Skin of body (tissue), 2 donors: ENCODE results near the gene TALDO1. TPM values are rescaled to one million over a fixed set of nuclear protein-coding genes. Genes with fewer than 3 reads are reported as not detected.
A peak's percentile ranks its signal among the peaks of the same experiment; 100 is the strongest.

Experiments used
- DNase-seq: peaks from one replicate; lab custom pipeline; 2025; lab: John Stamatoyannopoulos, UW
- total RNA-seq: library from RNA; depleted of rRNA; stranded (reverse); fragments of >200 nt; gene quantifications from one replicate; pipeline ENCODE4 v1.2.3, GENCODE V29; 2014

TALDO1 gene
- total RNA-seq, 1 donor from 2014 or later: 134 TPM

- no peak for DNase-seq
Measured at GRCh38 chr11:787084-787675, 39.9 kb downstream of the TALDO1 start.

DNA sequence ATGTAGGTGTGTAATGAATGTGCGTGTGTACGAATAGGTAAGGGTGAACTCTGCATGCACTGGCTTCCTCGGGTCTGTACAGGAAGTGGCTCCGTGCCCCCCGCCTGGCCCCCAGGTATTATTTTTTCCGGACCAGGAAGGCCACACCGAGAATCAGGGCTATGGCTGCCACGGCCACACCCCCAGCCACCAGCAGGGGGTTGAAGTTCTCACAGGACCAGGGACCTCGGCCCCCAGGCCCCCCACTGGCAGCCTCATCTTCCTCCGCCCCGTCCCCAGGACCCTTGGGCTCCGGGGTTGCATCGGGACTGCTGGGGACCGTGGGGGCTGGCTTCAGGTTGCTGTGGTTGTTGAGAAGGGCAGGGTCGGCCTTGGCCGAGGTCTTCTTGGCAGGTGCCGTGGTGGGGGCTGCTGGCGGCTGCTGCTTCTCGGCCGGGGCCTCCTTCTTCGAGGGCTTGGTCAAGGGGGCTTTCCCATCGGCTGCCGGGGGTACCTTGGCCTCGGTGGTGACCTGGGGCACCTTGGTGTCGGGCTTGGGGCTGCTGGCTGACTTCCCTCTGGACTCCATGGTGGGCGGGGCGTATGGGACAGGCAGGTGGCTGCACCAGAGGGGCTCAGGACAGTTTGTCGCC lies 40.9 kb downstream of the TALDO1 start:
- no peak for DNase-seq

DNA sequence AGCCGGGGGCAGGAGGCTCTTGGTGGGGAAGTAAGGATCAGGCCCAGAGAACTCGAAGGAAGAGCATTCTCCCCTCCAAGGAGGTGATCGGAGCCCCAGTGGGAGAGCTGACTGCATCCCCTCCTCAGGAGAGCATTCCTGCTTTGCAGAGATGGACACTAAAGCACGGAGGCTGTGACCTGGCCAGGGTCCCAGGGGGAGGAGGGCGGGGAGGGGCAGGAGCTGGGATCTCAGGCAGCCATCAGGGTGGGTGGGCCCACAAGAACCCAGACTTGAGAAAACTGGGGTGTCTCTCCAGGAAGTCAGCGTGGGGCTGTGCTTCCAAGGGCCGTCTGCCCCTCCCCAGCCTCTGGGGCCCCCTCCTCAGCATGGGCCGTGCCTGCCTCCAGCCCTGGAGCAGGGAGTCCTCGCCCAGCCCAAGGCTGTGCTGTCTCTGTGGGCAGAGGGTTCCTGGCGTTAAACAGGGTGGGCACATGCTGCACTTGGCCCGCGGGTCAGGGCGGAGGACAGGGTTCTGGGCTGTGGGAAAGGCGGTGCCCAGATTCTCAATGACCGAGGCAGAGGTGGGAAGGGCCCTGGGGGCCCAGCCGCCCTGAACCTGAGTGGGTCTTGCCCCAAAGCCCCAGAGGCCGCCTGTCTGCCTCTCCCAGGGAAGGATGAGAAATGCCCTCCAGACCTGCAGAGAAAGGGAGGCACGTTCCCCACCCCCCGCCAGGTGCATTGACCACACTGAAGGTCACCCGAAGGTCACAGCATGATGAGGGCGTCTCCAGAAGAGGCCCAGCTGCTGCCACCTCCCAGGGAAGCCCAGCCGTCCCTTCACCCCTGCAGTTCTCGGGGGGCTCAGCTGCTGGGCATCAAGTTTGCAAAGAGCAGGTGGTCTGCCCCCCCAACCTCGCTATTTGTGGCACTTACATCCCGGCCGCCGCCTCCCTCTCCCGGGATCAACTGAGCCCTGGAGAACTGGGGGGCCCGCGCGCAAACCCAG lies 42.0 kb downstream of the TALDO1 start:
- DNase-seq: no peak

- DNase-seq: no peak
Measured at GRCh38 chr11:789943-790342, 42.7 kb downstream of the TALDO1 start, which contains the start of gene CEND1. TSS of gene CEND1 (minus strand) at chr11:790090. CDS start at chr11:788576, 1,514 bp downstream.

GRCh38 chr11:790721-791564 lies 43.7 kb downstream of the TALDO1 start:
- DNase-seq: no peak

GRCh38 chr11:791658-792534 lies 44.6 kb downstream of the TALDO1 start:
- no peak for DNase-seq

- no peak for DNase-seq
Measured at GRCh38 chr11:792535-792821, 45.2 kb downstream of the TALDO1 start.

GRCh38 chr11:792873-793272 lies 45.6 kb downstream of the TALDO1 start:
- no peak for DNase-seq

- DNase-seq: no peak
Measured at GRCh38 chr11:793556-793955, 46.3 kb downstream of the TALDO1 start.

- no peak for DNase-seq
Measured at GRCh38 chr11:794013-794765, 46.9 kb downstream of the TALDO1 start.

DNA sequence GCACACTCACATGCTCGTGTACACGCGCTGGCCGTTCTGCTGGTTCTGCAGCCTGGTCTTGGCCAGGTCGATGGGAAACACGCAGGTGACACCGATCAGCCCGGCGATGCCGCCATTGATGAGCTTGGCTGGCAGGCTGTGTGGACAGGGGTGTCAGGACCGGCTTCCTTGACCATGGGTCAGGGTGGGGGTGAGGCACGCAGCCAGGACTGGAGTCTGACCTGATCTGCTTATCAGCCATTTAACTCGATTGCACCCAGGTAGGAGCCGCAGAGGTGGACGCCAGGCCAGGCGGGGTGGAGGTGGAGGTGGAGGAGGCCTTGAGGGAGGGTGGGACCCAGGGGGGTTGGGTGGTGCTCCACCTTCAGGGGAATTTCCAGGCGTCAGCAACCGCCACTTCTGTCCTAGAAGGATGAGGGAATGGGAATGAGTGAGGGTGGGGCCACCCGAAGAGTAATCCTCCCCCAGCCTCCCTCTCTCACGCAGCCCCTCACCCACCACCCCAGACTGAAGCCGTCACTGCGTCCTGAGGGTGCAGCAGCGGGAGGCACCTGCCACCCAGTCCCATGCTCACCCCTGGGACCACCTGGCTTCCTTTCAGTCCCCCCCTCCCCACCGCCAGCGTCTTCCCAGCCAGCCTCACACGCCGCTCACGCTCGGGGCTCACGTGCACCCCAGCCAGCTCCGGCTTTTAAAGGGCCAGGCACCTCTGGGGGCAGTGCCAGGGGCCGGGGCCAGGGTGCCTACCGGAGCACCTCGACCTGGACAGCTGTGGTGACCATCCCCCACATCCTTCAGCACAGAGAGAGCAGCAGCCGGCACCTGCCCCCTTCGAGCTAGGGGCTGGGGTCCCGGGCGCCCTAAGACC lies 47.7 kb downstream of the TALDO1 start:
- DNase-seq: no peak

- peak; percentile 70 for DNase-seq
Measured at GRCh38 chr11:795634-796564, 48.6 kb downstream of the TALDO1 start.

DNA sequence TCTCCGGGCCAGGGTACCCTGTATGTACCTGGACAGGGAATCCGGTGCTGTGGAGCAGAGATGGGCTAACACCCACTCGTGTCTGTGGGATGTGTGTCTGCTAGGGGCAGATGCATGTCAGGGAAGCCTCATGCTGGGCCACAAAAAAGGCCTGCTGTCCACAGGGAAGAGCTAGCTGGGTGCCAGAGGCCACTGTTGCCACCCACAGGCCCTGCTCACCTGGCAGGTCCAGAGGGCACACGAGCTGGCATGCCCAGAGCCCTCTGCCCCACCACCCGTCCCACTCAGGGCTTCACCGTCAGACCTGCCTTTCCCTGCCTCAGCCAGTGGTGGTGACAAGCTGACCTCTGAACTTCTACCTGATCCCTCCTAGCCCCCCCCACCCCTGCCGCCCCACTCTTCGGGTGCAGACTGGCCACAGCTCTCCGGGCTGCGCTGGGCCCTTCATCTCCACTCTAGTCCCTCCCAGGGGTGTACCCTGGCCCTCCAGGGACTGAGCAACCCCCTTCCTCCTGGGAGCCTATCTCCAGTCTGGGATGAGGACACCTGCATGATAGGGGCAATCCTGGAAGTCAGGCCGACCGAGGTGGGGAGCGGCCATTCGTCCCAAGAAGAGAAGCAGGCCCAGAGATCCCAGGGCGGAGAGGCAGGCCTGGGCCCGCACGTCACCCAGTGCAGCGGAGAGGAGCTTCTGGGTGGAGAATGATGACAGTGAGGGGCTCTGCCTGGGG lies 49.5 kb downstream of the TALDO1 start:
- no peak for DNase-seq

GRCh38 chr11:797296-798092 lies 50.2 kb downstream of the TALDO1 start:
- peak; percentile 92 for DNase-seq

GRCh38 chr11:798093-798713 lies 50.9 kb downstream of the TALDO1 start, which contains the start of gene SLC25A22:
TSS of gene SLC25A22 (minus strand) at chr11:798281. CDS start at chr11:795006, 3,275 bp downstream.
- DNase-seq: peak; percentile 62
